Measurements from ENCODE around the gene ADAR.

GRCh38 chr1:154624746-154625643, 17.0 kb upstream of the ADAR start:
- TF ChIP-seq, protein P1, sequence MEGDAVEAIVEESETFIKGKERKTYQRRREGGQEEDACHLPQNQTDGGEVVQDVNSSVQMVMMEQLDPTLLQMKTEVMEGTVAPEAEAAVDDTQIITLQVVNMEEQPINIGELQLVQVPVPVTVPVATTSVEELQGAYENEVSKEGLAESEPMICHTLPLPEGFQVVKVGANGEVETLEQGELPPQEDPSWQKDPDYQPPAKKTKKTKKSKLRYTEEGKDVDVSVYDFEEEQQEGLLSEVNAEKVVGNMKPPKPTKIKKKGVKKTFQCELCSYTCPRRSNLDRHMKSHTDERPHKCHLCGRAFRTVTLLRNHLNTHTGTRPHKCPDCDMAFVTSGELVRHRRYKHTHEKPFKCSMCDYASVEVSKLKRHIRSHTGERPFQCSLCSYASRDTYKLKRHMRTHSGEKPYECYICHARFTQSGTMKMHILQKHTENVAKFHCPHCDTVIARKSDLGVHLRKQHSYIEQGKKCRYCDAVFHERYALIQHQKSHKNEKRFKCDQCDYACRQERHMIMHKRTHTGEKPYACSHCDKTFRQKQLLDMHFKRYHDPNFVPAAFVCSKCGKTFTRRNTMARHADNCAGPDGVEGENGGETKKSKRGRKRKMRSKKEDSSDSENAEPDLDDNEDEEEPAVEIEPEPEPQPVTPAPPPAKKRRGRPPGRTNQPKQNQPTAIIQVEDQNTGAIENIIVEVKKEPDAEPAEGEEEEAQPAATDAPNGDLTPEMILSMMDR (IDR thresholded peaks at IDR 0.05) = no peak
- TF ChIP-seq POLR2A (IDR thresholded peaks at IDR 0.05) = no peak
- no peak for TF ChIP-seq POLR2AphosphoS5 (IDR thresholded peaks at IDR 0.05)
- TF ChIP-seq EP300 (IDR thresholded peaks at IDR 0.05) = no peak

Data from stomach (tissue), 4 donors.